ENCODE measurements around the gene TCF7L2.

- TF ChIP-seq, protein P1, sequence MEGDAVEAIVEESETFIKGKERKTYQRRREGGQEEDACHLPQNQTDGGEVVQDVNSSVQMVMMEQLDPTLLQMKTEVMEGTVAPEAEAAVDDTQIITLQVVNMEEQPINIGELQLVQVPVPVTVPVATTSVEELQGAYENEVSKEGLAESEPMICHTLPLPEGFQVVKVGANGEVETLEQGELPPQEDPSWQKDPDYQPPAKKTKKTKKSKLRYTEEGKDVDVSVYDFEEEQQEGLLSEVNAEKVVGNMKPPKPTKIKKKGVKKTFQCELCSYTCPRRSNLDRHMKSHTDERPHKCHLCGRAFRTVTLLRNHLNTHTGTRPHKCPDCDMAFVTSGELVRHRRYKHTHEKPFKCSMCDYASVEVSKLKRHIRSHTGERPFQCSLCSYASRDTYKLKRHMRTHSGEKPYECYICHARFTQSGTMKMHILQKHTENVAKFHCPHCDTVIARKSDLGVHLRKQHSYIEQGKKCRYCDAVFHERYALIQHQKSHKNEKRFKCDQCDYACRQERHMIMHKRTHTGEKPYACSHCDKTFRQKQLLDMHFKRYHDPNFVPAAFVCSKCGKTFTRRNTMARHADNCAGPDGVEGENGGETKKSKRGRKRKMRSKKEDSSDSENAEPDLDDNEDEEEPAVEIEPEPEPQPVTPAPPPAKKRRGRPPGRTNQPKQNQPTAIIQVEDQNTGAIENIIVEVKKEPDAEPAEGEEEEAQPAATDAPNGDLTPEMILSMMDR (IDR thresholded peaks at IDR 0.05) = no peak
- TF ChIP-seq POLR2A (IDR thresholded peaks at IDR 0.05) = no peak
- TF ChIP-seq EP300 (IDR thresholded peaks at IDR 0.05) = no peak
These were observed 10.2 kb downstream of the TCF7L2 start for GRCh38 chr10:112960151-112960681.

Data from tibial nerve (tissue), 4 donors.